Measurements from ENCODE around the gene CDC73. TPM values are rescaled to one million over a fixed set of nuclear protein-coding genes. Genes with fewer than 3 reads are reported as not detected.

CDC73 gene
- total and polyA plus RNA-seq, 2 of the 13 experiments (the other 11 are each of a cell fraction or from before 2014, with no cell fraction given) = 20.2 to 26.3 TPM

DNA sequence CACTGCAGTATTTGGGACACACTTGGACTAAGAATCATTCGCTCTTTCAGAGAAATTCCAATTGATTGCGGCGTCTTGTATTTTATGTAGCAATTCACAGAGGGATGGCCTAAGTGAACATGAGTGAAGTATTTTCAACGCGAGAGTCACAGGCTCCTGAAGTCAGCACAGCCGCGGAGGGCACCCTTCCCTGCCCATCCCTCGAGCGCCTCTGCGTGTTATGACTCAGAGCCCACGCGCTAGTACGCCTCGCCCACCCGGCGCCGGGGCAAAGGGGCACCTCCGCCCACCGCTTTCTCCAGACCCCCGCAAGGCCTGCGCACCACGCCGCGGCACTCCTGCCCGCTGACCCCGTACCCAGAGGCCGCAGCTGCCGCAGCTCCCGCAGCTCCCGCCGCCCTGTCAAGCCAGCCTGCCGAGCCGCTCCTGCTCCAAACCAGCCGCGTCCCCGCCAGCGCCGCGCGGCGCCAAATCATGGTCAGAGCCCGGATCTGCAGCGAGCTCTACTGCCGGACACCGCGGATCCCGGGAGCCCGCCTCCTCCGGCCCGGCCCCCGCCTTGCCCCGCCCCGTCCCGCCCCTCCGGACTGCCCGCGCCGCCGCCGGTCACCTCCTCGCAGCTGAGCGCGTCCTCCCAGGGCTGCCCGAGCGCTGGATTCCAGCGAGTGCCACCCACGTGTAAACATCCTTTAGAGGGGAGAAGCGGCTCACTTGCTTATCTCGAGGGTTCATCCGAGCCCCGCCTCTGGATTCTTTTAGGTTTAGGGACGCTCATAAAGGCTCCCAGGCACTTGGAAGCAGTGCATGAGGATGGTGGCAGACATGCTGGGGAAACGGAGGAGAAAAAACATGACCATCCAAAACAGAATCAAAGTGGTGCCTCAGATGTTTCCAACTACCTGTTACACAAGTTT is 16.7 kb upstream of the CDC73 start, which contains the start of gene GLRX2 (continued):
- TF ChIP-seq FOXP1 (IDR thresholded peaks at IDR 0.05) = no peak
- TF ChIP-seq FOXP1 (CRISPR knock-in tag; IDR thresholded peaks at IDR 0.05) = peak; percentile 20
- TF ChIP-seq, protein P1, sequence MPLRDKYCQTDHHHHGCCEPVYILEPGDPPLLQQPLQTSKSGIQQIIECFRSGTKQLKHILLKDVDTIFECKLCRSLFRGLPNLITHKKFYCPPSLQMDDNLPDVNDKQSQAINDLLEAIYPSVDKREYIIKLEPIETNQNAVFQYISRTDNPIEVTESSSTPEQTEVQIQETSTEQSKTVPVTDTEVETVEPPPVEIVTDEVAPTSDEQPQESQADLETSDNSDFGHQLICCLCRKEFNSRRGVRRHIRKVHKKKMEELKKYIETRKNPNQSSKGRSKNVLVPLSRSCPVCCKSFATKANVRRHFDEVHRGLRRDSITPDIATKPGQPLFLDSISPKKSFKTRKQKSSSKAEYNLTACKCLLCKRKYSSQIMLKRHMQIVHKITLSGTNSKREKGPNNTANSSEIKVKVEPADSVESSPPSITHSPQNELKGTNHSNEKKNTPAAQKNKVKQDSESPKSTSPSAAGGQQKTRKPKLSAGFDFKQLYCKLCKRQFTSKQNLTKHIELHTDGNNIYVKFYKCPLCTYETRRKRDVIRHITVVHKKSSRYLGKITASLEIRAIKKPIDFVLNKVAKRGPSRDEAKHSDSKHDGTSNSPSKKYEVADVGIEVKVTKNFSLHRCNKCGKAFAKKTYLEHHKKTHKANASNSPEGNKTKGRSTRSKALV (CRISPR knock-in tag; IDR thresholded peaks at IDR 0.05) = peak; percentile 67
- peak; percentile 89 for TF ChIP-seq SP4 (CRISPR knock-in tag; IDR thresholded peaks at IDR 0.05)
- TF ChIP-seq ZKSCAN8 (CRISPR knock-in tag; IDR thresholded peaks at IDR 0.05; ENCODE audit: borderline replicate concordance) = 0 out of 2 replicates have a peak, but pooled peaks have one; percentile 19
- TF ChIP-seq NR2C2 (CRISPR knock-in tag; IDR thresholded peaks at IDR 0.05; ENCODE audit: borderline replicate concordance) = peak; percentile 33; the same call in 1 of the 2 replicates
- no peak for TF ChIP-seq ZNF234 (CRISPR knock-in tag; conservative IDR thresholded peaks at IDR 0.05)
- TF ChIP-seq IKZF4 (CRISPR knock-in tag; IDR thresholded peaks at IDR 0.05; ENCODE audit: borderline replicate concordance, low read depth, not compliant biosample characterization) = peak; percentile 32
- TF ChIP-seq, protein P2, sequence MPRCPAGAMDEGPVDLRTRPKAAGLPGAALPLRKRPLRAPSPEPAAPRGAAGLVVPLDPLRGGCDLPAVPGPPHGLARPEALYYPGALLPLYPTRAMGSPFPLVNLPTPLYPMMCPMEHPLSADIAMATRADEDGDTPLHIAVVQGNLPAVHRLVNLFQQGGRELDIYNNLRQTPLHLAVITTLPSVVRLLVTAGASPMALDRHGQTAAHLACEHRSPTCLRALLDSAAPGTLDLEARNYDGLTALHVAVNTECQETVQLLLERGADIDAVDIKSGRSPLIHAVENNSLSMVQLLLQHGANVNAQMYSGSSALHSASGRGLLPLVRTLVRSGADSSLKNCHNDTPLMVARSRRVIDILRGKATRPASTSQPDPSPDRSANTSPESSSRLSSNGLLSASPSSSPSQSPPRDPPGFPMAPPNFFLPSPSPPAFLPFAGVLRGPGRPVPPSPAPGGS (CRISPR knock-in tag; IDR thresholded peaks at IDR 0.05) = peak; percentile 62
- peak; percentile 42; the same call in 1 of the 2 replicates for TF ChIP-seq PHF21A (CRISPR knock-in tag; IDR thresholded peaks at IDR 0.05)
- TF ChIP-seq ARID2 (CRISPR knock-in tag; IDR thresholded peaks at IDR 0.05; ENCODE audit: borderline replicate concordance) = no peak
- TF ChIP-seq KAT7 (CRISPR knock-in tag; IDR thresholded peaks at IDR 0.05; ENCODE audit: borderline replicate concordance) = peak; percentile 90
- TF ChIP-seq SRY (CRISPR knock-in tag; IDR thresholded peaks at IDR 0.05) = peak; percentile 72; the same call in 1 of the 2 replicates
- peak; percentile 62; the same call in 1 of the 2 replicates for TF ChIP-seq FOXK1 (CRISPR knock-in tag; IDR thresholded peaks at IDR 0.05; ENCODE audit: borderline replicate concordance, low read depth)
- TF ChIP-seq PCBP1 (IDR thresholded peaks at IDR 0.05; ENCODE audit: borderline replicate concordance, low read depth, low read length) = no peak
- peak; percentile 32 for TF ChIP-seq AGO2 (optimal IDR thresholded peaks at IDR 0.05; ENCODE audit: low read depth, low read length)
- TF ChIP-seq, protein P3, sequence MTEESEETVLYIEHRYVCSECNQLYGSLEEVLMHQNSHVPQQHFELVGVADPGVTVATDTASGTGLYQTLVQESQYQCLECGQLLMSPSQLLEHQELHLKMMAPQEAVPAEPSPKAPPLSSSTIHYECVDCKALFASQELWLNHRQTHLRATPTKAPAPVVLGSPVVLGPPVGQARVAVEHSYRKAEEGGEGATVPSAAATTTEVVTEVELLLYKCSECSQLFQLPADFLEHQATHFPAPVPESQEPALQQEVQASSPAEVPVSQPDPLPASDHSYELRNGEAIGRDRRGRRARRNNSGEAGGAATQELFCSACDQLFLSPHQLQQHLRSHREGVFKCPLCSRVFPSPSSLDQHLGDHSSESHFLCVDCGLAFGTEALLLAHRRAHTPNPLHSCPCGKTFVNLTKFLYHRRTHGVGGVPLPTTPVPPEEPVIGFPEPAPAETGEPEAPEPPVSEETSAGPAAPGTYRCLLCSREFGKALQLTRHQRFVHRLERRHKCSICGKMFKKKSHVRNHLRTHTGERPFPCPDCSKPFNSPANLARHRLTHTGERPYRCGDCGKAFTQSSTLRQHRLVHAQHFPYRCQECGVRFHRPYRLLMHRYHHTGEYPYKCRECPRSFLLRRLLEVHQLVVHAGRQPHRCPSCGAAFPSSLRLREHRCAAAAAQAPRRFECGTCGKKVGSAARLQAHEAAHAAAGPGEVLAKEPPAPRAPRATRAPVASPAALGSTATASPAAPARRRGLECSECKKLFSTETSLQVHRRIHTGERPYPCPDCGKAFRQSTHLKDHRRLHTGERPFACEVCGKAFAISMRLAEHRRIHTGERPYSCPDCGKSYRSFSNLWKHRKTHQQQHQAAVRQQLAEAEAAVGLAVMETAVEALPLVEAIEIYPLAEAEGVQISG (CRISPR knock-in tag; IDR thresholded peaks at IDR 0.05) = peak; percentile 74
- TF ChIP-seq KDM5B (CRISPR knock-in tag; IDR thresholded peaks at IDR 0.05; ENCODE audit: borderline replicate concordance) = peak; percentile 77; the same call in 1 of the 2 replicates
- no peak for TF ChIP-seq ZNF256 (CRISPR knock-in tag; conservative IDR thresholded peaks at IDR 0.05)

All from HepG2 (cell line).